ENCODE data around the gene CLASP1. TPM values are rescaled to one million over a fixed set of nuclear protein-coding genes. Genes with fewer than 3 reads are reported as not detected.
"Not testable (repeated sequence)": the region's sequence is repeated elsewhere in the genome, so short reads cannot be mapped to it uniquely, and the experiment has no call there.

Gene CLASP1
- total and polyA plus RNA-seq, 7 donors, result 2.4 to 117 (median 53.9) TPM

GRCh38 chr2:121567957-121568409 lies 81.3 kb downstream of the CLASP1 start:
- Histone ChIP-seq H3K27me3 (no peaks in the 10 kb centered on the region), H3K9me3 (no peaks in the 10 kb centered on the region), H3K4me3 (no peak overlapping the region), H3K36me3 (no peaks in the 10 kb centered on the region), H3K4me1 (peaks cover 0 to 31% (median 20%) of the 10 kb centered on the region in 4 donors), H3K27ac (no peak overlapping the region)
- intact Hi-C loops (cut with DNase I), result no loop called here
- WGBS, 2 donors, result 71 to 72% methylated on average over 4 of the region's 4 CpGs
- TF ChIP-seq, protein P1, sequence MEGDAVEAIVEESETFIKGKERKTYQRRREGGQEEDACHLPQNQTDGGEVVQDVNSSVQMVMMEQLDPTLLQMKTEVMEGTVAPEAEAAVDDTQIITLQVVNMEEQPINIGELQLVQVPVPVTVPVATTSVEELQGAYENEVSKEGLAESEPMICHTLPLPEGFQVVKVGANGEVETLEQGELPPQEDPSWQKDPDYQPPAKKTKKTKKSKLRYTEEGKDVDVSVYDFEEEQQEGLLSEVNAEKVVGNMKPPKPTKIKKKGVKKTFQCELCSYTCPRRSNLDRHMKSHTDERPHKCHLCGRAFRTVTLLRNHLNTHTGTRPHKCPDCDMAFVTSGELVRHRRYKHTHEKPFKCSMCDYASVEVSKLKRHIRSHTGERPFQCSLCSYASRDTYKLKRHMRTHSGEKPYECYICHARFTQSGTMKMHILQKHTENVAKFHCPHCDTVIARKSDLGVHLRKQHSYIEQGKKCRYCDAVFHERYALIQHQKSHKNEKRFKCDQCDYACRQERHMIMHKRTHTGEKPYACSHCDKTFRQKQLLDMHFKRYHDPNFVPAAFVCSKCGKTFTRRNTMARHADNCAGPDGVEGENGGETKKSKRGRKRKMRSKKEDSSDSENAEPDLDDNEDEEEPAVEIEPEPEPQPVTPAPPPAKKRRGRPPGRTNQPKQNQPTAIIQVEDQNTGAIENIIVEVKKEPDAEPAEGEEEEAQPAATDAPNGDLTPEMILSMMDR (IDR thresholded peaks at IDR 0.05), result no peak
- TF ChIP-seq POLR2AphosphoS5 (IDR thresholded peaks at IDR 0.05), result no peak
- no peak for DNase-seq

DNA sequence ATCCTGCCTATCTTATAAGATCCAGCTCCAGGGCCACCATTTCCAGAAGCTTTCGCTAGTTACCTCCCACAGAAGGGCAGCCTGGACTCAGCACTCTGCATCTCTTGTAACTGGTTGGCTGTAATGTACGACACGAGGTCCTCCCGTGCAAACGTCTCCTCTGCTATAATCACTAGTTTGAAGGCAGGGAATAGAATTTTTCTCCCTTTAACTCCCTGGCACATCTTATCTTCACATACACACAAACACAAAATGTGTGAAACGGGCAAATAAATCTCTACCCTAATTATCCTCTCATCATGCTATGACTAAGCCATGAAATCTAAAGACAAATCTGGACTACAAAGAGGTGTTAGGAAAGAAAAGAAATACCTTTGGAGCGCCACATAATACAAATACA lies 81.8 kb downstream of the CLASP1 start:
- Histone ChIP-seq H3K27ac (no peak overlapping the region), H3K27me3 (no peaks in the 10 kb centered on the region), H3K4me1 (peaks cover 0 to 36% (median 23%) of the 10 kb centered on the region in 4 donors), H3K9me3 (no peaks in the 10 kb centered on the region), H3K4me3 (no peak overlapping the region), H3K36me3 (no peaks in the 10 kb centered on the region)
- WGBS, 2 donors, result 89 to 96% methylated on average over 7 of the region's 7 CpGs
- intact Hi-C loops (cut with DNase I), result no loop called here
- TF ChIP-seq EP300 (IDR thresholded peaks at IDR 0.05), result no peak
- TF ChIP-seq POLR2AphosphoS5 (IDR thresholded peaks at IDR 0.05), result no peak
- TF ChIP-seq, protein P1 (IDR thresholded peaks at IDR 0.05), result no peak
- no peak for TF ChIP-seq POLR2A (IDR thresholded peaks at IDR 0.05)
- DNase-seq, result no peak

DNA sequence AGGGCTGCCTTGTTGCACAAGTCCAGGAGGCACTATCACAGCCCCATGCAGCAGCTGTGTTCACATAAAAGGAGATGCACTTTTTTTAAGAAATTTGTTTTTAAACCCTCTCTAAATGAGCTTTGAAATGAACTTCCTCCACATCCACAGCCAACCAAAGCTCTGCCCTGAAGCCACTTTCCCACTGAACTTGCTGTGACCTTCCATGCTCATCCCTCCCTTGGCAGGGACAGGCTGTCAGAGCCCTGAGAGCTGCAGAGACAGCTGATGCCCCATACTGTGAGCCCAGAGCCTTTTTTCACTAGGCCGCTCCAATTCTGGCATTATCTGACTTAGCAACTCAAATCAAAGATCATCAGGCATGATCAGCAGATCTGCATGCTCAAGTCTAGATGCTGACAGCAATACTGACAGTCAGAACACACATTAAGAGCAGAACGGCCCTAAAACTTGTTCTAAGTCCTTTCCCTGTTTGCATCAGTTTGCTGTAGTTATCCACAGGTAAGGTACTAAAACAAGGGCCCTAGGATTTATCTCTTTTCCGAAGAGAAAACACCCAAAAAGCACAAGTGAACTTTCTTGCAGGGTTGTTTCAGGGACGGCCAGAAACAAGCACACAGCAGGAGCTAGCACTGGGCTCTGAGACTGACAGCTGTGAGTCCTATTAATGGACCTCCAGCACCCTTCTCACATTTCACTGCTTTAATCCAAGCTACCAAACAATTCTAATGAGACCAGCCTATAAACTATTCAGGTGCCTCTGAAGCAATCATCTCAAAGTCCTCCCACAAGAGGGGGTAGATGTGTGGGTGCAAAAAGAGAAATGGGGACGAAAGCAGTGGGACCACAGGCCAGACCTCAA lies 83.6 kb downstream of the CLASP1 start:
- 84 to 91% methylated on average over 5 of the region's 5 CpGs for WGBS, 2 donors
- no peak overlapping the region for H3K27ac ChIP-seq
- H3K4me1 ChIP-seq, result peaks cover 0 to 38% (median 28%) of the 10 kb centered on the region in 4 donors
- DNase-seq, result no peak
- intact Hi-C loops (cut with DNase I), result no loop called here
- no peak overlapping the region for H3K4me3 ChIP-seq
- TF ChIP-seq POLR2AphosphoS5 (IDR thresholded peaks at IDR 0.05) (no peak), EP300 (IDR thresholded peaks at IDR 0.05) (no peak), POLR2A (IDR thresholded peaks at IDR 0.05) (no peak)
- TF ChIP-seq, protein P1 (IDR thresholded peaks at IDR 0.05), result no peak
- no peaks in the 10 kb centered on the region for H3K27me3 ChIP-seq
- no peaks in the 10 kb centered on the region for H3K36me3 ChIP-seq
- no peaks in the 10 kb centered on the region for H3K9me3 ChIP-seq

DNA sequence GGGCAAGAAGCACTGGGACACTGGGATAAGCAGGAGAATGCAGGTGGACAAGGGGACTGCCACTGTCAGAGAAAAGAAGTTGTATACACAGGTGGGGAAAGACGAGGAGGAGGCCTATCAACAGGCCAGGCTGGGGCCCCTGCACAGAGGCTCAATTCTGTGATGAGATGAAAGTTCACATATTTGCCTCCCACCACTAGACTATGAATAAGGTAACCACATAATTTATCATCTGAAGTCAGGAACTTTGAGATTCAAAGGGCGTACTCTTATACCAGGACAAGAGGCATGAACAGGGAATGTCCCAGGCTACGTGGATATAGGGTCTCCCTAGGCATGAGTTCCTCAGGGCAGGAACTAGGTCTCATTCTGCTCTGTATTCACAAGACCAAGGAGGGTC lies 84.4 kb downstream of the CLASP1 start:
- Histone ChIP-seq H3K27ac (no peak overlapping the region), H3K4me1 (peaks cover 0 to 38% (median 28%) of the 10 kb centered on the region in 4 donors), H3K9me3 (no peaks in the 10 kb centered on the region), H3K36me3 (no peaks in the 10 kb centered on the region), H3K4me3 (no peak overlapping the region), H3K27me3 (no peaks in the 10 kb centered on the region)
- TF ChIP-seq POLR2AphosphoS5 (IDR thresholded peaks at IDR 0.05), result no peak
- TF ChIP-seq EP300 (IDR thresholded peaks at IDR 0.05), result no peak
- no peak for TF ChIP-seq POLR2A (IDR thresholded peaks at IDR 0.05)
- TF ChIP-seq, protein P1 (IDR thresholded peaks at IDR 0.05), result no peak
- DNase-seq, result no peak
- WGBS, 2 donors, result 91 to 96% methylated on average over 3 of the region's 3 CpGs
- intact Hi-C loops (cut with DNase I), result no loop called here

DNA sequence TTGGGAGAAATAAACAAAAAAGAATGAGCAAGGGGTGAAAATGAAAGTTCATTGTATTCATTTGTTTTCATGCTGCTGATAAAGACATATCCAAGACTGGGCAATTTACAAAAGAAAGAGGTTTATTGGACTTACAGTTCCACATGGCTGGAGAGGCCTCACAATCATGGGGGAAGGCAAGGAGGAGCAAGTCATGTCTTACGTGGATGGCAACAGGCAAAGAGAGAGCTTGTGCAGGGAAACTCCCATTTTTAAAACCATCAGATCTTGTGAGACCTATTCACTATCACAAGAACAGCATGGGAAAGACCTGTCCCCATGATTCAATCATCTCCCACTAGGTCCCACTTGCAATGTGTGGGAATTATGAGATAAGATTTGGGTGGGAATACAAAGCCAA lies 85.5 kb downstream of the CLASP1 start:
- H3K27me3 ChIP-seq; H3K27ac ChIP-seq; H3K36me3 ChIP-seq; H3K9me3 ChIP-seq; intact Hi-C loops (cut with DNase I); DNase-seq; H3K4me3 ChIP-seq: not testable (repeated sequence)
- WGBS, 2 donors, result 86 to 90% methylated on average over 1 of the region's 1 CpG
- H3K4me1 ChIP-seq, result peaks cover 0 to 38% (median 28%) of the 10 kb centered on the region in 4 donors

Data from sigmoid colon (tissue), 7 donors.